Iris pigment epithelial cell (primary cell): ENCODE measurements around the gene IL1RAPL1.
A peak's percentile ranks its signal among the peaks of the same experiment; 100 is the strongest.

Source experiments
- DNase-seq: peaks from one replicate; pipeline ENCODE4 v3.0.0-alpha.2; 2011; ENCODE audit warnings: low read depth

Gene IL1RAPL1

GRCh38 chrX:28586981-28587551 is at the start of gene IL1RAPL1:
Gene IL1RAPL1, plus strand, starts transcription at chrX:28587446.
- DNase-seq: peak; percentile 77

DNA sequence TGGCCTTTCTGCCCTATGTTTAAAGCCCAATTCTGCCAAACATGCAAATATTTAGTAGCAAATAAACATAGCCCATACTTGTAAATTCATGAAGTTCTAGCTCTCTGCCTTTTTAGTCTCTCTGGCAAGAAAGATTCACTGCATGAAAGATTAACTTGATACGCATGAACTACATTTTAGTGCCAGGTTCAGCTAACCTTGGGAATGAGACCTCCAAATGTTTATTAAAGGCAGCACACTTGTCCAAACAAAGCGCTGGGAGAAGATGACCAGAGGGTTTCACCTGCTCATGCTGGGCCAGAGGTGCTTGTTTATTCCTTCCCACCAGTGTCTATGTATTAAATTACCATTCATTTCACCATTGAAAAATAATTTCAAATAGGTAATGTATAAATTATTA is 44.5 kb upstream of the IL1RAPL1 start:
- no peak for DNase-seq

DNA sequence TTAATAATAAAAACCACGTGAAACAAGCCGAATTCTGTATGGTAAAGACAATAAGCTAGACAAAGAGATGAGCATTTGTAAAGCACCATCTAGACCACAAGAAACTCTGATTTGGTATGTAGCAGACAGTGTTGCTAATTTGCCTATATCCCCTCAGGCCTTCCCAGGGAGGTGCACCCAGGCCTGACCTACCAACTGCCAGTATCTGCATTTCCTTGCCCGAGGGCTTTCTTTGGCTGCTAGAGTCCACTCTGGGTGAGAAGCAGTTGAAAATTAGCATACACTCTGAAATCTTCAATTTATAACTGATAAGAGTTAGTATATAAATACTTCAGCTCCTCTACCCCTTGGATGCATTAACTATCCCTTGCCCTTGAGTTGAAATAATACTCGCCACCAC is 37.4 kb upstream of the IL1RAPL1 start:
- no peak for DNase-seq

- DNase-seq: no peak
Observed at GRCh38 chrX:28550331-28550872, 36.8 kb upstream of the IL1RAPL1 start.

DNA sequence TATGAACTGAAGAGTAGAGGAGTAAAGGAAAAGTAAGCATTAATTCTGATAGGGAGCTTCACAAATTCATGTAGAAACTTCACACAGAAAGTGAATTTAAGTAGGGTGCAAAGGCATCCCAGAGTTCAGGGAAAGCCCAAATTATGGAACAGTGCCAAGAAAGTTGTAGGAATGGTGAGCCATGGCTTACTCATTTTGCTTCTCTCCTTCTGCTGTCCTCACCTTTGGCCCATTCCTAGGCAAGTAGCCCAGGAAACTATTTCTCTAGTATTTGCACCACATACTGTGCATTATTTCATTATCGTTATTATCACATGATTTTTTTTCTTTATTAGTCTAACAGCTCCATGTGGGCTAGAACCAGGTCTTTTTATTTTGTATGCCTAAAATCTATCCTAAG is 34.9 kb upstream of the IL1RAPL1 start:
- peak; percentile 4 for DNase-seq

DNA sequence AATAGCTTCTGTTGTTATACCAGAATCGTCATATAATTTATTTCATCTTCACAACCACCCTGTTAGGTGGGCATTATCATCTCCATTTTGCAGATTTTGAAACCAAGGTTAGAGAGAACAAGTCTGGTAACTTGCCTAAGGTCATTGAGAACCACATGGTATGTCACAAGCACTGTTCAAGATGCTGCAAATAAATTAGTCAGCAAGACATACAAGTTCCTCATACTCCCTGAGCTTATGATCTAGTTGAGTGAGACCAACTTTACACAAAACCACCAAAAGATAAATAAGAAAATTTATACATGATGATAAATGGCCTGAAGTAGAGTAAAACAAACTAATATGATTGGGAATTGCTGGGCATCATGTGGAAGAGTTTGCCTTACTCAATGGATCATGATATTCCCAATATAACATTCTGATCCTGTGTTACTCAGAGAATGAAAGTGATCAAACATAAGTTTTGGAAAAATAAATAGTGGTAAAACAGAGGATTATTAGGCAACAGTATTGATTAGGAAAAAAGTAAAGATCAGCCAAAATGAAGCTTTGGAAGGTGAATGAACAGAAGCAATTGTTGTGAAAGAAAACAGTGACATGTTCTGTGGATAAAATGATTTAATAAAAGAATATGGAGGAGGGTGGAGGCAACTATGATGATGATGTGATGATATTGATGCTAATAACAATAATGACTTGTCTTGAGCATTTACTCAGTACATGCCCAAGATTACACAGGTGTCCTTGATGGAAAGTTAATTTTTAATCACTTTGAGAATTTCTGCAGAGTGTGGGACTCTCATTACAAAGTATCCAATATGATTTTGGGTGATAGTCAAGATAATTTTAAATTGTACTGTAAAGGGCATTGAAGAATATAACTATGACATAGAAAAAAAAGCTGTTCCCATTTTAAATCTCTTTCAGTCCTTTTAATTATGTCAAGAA is 34.1 kb upstream of the IL1RAPL1 start:
- no peak for DNase-seq

DNA sequence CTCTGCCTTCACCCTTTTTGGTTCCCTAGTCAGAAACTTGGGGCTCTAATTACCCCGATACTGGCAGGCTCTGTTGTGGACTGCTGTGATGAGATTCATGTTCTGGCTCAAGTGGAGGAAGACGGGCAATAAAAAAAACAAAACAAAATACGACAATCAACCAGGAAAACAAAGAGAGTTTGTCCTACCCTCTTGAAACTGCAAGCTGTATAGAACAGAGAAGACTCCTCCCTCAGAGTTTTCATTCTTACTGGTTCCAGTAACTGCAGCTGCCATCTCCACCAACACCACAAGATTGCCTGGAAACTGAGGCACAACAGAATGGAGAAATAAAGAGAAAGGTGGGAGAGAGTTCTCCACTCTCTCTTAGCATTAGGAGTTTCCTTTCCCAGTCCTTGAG is 11.1 kb upstream of the IL1RAPL1 start:
- DNase-seq: no peak

DNA sequence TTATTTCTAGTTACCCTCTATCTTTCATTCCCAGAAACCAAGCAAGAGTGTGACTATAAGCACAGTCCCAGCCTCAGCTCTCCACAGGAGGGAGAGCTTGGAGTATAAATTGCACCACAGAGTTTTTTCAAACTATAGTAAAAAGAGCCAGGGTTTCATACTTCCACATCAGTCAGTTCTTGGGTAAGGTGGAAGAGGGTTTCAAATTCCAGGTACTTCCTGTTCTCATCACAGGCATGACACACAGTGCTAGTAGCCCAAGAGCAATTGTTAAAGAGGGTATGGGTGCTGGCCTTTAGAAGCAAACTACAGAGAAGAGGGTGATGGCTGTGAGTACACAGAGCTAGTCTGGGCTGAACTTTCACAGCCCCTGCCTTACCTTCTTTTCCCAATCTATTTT is 5.7 kb upstream of the IL1RAPL1 start:
- DNase-seq: no peak

- no peak for DNase-seq
Observed at GRCh38 chrX:28582511-28582910, 4.7 kb upstream of the IL1RAPL1 start.

DNA sequence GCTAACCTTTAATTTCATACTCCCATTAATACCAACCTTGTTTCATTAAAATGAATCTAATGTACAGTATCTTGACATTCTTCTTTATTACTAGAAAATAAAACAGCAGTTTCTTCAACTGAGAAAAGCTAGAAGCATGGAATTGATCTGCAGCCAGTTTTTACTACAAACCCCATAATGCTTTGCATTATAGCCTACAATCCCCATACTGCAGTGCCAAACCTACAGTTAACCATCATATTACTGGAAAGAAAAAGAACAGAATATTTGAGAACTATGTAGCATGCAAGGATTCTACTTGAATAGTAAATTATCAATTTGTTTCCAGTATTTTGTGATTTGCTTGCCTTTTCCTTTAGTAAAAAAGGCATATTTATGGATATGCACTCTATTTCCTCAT is 3.2 kb upstream of the IL1RAPL1 start:
- no peak for DNase-seq

GRCh38 chrX:28585767-28586166 is 1.5 kb upstream of the IL1RAPL1 start:
- DNase-seq: no peak

DNA sequence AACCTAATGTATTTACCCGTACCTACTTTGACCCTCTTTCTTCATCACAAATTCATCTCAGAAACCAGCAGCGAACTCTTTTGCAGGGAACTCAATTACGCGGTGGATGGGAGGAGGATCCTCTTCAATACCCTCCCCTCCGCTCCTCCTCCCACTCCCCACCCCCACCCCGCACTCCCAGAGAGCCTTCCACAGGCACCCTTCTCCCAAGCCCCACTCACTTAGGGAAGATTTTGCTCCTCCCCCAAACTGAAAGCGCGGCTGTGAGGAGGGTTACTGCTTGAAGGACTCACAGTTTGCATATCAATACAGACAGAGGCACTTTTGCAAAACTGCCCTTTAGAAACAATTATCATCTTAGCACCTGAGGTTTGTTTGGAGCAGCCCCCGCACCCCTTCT is 960 bp upstream of the IL1RAPL1 start:
- DNase-seq: peak; percentile 33

DNA sequence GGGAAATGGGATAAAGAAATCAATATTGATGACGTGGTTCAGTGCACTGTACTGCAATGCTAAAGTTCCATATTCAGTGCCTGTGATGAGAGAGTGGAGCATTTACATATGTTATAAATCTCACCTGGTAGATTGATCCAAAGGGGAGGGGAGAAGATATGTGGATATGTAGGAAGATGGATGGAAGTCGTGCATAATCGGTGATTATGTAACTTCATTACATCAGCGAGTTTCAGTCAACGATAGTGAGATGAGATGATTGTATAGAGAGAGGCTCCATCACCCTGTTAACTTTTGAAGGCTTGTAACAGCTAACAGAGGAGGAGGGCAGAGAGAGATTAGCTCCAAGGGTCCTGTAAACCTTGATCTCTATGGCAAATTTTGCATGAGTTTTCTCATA is 1.8 kb downstream of the IL1RAPL1 start:
- no peak for DNase-seq

DNA sequence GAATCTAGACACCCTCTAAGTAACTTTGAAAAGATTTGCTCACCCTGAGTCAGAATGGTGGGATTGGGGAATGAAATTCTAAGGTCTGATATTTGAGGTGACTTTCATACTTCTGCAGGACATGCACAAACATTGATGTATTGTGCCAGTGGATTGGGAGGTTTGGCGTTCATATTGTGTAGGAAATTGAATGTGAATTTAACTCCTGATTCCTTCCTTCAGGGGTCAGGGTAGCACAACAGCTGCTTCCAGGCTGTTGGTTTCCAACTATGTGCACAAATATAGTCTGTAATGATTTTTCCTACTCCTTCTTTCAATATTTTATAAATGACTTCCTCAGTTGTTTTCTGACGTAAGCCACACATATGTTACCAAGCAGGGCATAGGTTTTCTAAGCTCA is 3.1 kb downstream of the IL1RAPL1 start:
- DNase-seq: no peak

DNA sequence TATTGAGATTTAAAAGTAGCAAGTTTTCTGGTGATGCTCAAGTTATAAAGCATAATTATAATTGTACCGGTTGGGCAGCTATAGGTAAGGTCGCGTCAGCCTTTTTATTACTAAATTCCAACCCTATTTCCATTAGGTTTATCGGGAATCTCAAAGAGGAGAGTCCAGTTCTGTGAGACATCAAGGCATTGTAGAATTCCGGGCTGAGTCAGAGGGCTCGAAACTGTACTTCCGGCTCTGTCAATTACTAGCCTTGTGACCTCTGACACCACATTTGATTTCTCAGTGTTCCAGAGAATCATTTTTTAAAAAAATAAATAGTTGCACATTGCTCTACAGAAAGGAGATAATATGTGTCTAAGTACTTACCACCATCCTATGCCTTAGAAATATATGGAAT is 4.3 kb downstream of the IL1RAPL1 start:
- DNase-seq: no peak

DNA sequence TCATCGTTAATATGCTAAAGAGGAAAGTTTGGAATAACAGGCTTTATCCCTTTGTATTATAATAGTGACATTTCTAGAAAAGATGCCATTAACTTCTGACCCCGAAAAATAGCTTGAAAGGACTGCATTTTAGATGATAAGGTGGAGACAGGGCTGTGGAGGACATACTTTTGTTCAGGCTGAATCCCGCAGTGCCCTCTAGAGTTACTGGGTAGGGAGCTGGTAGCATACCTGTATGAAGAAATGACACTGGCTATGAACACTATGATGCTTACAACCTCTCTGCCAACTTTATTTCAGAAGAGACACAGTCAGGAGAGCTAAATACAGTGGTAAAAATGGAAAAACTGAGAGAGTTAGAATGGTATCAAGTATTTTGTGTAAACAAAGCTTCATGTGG is 8.1 kb downstream of the IL1RAPL1 start:
- no peak for DNase-seq

- no peak for DNase-seq
Observed at GRCh38 chrX:28599957-28600356, 12.7 kb downstream of the IL1RAPL1 start.

DNA sequence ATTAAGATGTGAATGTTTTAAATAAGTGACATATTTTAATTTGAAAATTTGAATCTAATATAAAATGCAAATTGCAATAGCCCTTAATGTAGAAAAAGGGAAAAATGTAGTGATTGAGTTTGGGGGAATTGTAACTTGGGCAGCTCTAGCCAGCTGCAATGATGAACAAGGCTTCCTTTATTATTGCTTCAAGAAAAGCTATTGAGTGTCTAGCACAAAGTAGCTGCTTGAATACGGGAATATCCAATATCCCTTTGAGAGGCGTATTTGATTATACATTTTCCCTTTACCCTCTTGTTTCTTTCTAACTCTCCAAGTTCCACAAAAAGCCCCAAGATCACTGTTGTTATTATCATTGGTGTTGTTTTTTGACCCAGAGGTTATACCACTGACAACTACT is 21.8 kb downstream of the IL1RAPL1 start:
- DNase-seq: no peak

- DNase-seq: no peak
Observed at GRCh38 chrX:28609917-28610613, 22.8 kb downstream of the IL1RAPL1 start.

- no peak for DNase-seq
Observed at GRCh38 chrX:28610746-28611145, 23.5 kb downstream of the IL1RAPL1 start.

DNA sequence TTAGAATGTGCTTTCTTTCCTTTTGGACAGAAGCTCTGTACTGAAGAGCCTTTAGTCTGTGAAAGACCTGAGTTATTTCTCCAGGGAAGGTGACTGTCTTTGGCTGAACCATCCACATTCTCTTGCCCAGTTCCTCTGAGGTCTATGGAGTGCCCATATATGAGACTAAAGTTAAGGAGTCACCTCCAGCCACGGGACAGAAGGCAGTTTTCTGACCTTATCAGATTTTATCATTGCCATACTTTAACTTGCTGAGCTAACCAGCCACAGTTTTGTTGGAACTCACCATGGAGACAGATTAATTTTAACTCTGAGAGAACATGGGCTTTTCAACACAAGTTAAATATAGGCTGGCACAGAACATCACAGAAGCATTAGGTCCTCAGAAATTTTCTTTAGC is 26.3 kb downstream of the IL1RAPL1 start:
- DNase-seq: no peak

DNA sequence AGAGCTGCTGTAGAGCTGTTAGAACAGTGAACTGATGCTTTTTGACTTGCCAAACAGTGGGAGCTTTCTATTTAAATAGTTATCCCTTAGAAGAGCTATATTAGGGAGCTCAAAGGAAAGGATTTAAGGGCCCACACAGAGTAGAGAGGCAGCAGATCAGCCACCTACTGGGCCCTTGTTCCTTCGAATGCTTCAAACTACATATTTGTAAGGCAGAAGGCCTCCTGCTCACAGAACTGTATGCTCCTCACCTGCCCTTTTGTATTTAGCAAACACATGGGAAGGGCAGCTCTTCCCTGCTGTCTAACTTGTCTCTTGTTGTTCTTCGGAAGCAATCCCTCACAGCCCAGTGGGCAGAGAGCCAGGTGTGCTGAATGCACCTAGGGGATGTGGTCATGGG is 38.0 kb downstream of the IL1RAPL1 start:
- DNase-seq: no peak

GRCh38 chrX:28626515-28626914 is 39.3 kb downstream of the IL1RAPL1 start:
- DNase-seq: no peak
